Smooth muscle cell (in vitro differentiated cells): ENCODE data around the gene PCSK5. TPM values are rescaled to one million over a fixed set of nuclear protein-coding genes. Genes with fewer than 3 reads are reported as not detected.
A peak's percentile ranks its signal among the peaks of the same experiment; 100 is the strongest.

ENCODE experiments used
- DNase-seq: peaks from one replicate; lab custom pipeline; 2025; ENCODE audit not compliant: unreplicated experiment; lab: John Stamatoyannopoulos, UW
- H2AFZ ChIP-seq: fragments of 200-600 bp; sonication (generic); 2 replicates; pipeline ENCODE4 v1.6.0; 2016; ENCODE audit warnings: antibody characterized with exemption, low read depth, mild to moderate bottlenecking
- H3F3A ChIP-seq: fragments of 200-600 bp; sonication (generic); 2 replicates; pipeline ENCODE4 v1.6.0; 2017; ENCODE audit warnings: antibody characterized with exemption, low read depth
- H3K27ac ChIP-seq: fragments of 200-600 bp; sonication (generic); 2 replicates; pipeline ENCODE4 v1.5.1; 2016; ENCODE audit warnings: low read depth, mild to moderate bottlenecking
- H3K27me3 ChIP-seq: fragments of 200-600 bp; sonication (generic); 2 replicates; pipeline ENCODE4 v1.6.1; 2016; ENCODE audit warnings: low read depth, mild to moderate bottlenecking
- H3K36me3 ChIP-seq: fragments of 200-600 bp; sonication (generic); 2 replicates; pipeline ENCODE4 v1.5.1; 2016; ENCODE audit warnings: low read depth
- H3K4me1 ChIP-seq: fragments of 200-600 bp; sonication (generic); 2 replicates; pipeline ENCODE4 v1.5.1; 2016; ENCODE audit warnings: low read depth
- H3K4me2 ChIP-seq: fragments of 200-600 bp; sonication (generic); 2 replicates; pipeline ENCODE4 v1.6.0; 2016; ENCODE audit warnings: mild to moderate bottlenecking
- H3K4me3 ChIP-seq: fragments of 200-600 bp; sonication (generic); 2 replicates; pipeline ENCODE4 v1.5.1; 2016; ENCODE audit warnings: mild to moderate bottlenecking
- H3K79me2 ChIP-seq: fragments of 200-600 bp; sonication (generic); 2 replicates; pipeline ENCODE4 v1.6.0; 2016; ENCODE audit warnings: low read depth, mild to moderate bottlenecking
- H3K9ac ChIP-seq: fragments of 200-600 bp; sonication (generic); 2 replicates; pipeline ENCODE4 v1.6.0; 2016; ENCODE audit warnings: low read depth
- H3K9me3 ChIP-seq: fragments of 200-600 bp; sonication (generic); replicated peaks from 2 replicates; pipeline ENCODE4 v1.5.1; 2016; ENCODE audit warnings: low read depth
- H4K20me1 ChIP-seq: fragments of 200-600 bp; sonication (generic); 2 replicates; pipeline ENCODE4 v1.6.0; 2016; ENCODE audit warnings: low read depth
- WGBS: methylation state at CpG from one replicate; pipeline ENCODE4 v1.1.7; 2016; ENCODE audit warnings: low lambda C conversion rate; 5-methylcytosine and 5-hydroxymethylcytosine counted together
- polyA plus RNA-seq: library from polyadenylated mRNA; unstranded; fragments of >200 nt; fragmentation: Nextera tagmentation; extraction: Ambion mirVana; gene quantifications from 2 replicates; pipeline ENCODE4 v1.2.1, GENCODE V29; 2016
- total RNA-seq: library from RNA; depleted of rRNA; stranded (reverse); fragments of >200 nt; gene quantifications from 2 replicates; pipeline ENCODE4 v1.2.3, GENCODE V29; 2014
- TF ChIP-seq, protein P1 (sequence below): fragments of 200-600 bp; sonication (generic); IDR thresholded peaks from 2 replicates; pipeline ENCODE4 v1.5.1; 2017; ENCODE audit warnings: borderline replicate concordance, mild to moderate bottlenecking, antibody characterized with exemption; ENCODE audit not compliant: insufficient read depth, poor library complexity, severe bottlenecking

PCSK5 gene
- total and polyA plus RNA-seq, 2 experiments from 2014 or later = 2.3 to 2.8 TPM

DNA sequence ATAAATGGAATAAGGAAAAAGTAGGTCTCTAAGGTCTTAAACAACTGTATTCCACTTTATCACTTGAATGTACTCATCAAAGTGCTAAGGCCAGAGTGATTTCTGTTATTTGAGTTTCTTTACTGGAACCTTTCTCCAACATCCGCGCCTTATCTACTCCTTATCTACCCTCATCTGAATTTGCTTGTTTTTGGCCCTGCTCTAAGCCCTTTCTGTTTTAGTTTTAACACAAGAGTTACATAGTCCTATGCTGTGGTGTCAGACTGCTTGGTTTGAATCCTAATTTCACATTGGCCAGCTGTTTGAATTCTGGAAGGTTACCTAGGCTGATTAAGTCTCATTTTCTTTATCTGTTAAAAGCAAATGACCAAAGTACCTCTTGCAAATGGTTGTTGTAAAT lies 128.3 kb downstream of the PCSK5 start:
- TF ChIP-seq, protein P1, sequence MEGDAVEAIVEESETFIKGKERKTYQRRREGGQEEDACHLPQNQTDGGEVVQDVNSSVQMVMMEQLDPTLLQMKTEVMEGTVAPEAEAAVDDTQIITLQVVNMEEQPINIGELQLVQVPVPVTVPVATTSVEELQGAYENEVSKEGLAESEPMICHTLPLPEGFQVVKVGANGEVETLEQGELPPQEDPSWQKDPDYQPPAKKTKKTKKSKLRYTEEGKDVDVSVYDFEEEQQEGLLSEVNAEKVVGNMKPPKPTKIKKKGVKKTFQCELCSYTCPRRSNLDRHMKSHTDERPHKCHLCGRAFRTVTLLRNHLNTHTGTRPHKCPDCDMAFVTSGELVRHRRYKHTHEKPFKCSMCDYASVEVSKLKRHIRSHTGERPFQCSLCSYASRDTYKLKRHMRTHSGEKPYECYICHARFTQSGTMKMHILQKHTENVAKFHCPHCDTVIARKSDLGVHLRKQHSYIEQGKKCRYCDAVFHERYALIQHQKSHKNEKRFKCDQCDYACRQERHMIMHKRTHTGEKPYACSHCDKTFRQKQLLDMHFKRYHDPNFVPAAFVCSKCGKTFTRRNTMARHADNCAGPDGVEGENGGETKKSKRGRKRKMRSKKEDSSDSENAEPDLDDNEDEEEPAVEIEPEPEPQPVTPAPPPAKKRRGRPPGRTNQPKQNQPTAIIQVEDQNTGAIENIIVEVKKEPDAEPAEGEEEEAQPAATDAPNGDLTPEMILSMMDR = no peak
- Histone ChIP-seq H3K9me3 (no peaks in the 10 kb centered on the region), H3K27me3 (no peaks in the 10 kb centered on the region), H2AFZ (no peak overlapping the region), H3F3A (no peaks in the 10 kb centered on the region), H3K4me1 (no peaks in the 10 kb centered on the region), H3K9ac (no peak overlapping the region), H4K20me1 (no peaks in the 10 kb centered on the region), H3K4me2 (no peak overlapping the region), H3K27ac (no peak overlapping the region), H3K36me3 (no peaks in the 10 kb centered on the region), H3K79me2 (no peaks in the 10 kb centered on the region), H3K4me3 (no peak overlapping the region)
- no peak for DNase-seq
- 64% methylated on average over 2 of the region's 2 CpGs for WGBS

DNA sequence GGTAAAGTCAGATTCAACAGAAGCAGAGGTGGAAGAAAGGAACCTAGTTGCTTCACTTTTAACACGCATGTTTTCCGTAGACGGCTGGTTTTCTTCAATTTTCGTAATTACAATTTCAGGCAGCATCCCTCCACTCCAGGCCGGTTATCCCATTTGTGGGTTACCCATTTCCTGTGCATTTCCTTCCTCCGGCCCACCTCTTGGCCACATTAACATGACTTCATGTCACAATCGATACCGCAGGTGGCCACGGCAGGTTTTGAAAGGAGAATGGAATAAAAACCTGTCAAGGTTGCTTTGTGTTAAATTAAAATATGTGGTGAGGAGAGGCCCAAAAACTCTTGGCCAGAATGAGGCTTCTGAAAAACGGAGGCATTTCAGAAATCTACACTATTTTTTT lies 130.2 kb downstream of the PCSK5 start:
- TF ChIP-seq, protein P1 = no peak
- H3K4me1 ChIP-seq = no peaks in the 10 kb centered on the region

DNA sequence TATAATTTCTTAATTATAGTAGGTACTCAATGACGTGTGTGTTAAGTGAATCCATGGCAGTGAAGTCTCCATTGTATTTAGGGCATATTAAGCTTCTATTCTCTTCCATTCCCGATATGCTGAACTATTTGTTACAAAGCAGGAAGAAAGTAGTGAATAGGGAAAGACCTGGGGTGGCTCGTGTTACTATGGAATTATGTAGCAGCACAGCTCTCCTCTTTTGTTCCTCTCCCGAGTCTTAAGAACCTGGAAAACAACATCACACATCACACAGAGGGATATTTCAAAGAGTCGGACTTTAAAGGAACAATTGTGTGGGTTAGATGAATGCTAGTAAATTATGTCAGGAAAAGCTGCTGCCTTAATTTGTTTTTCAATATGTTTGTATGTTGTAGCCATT lies 131.8 kb downstream of the PCSK5 start:
- H3K27me3 ChIP-seq = no peaks in the 10 kb centered on the region
- no peak for DNase-seq
- no peak overlapping the region for H3K4me2 ChIP-seq
- TF ChIP-seq, protein P1 = no peak
- no peak overlapping the region for H3K9ac ChIP-seq
- H3F3A ChIP-seq = no peaks in the 10 kb centered on the region
- H2AFZ ChIP-seq = no peak overlapping the region
- H4K20me1 ChIP-seq = no peaks in the 10 kb centered on the region
- 82% methylated on average over 5 of the region's 5 CpGs for WGBS
- H3K4me3 ChIP-seq = no peak overlapping the region
- H3K27ac ChIP-seq = no peak overlapping the region
- H3K36me3 ChIP-seq = no peaks in the 10 kb centered on the region
- no peaks in the 10 kb centered on the region for H3K79me2 ChIP-seq
- no peaks in the 10 kb centered on the region for H3K4me1 ChIP-seq
- no peaks in the 10 kb centered on the region for H3K9me3 ChIP-seq

More for the DNA sequence above, 130.2 kb downstream of the PCSK5 start:
- Histone ChIP-seq H3K27me3 (no peaks in the 10 kb centered on the region), H3K9ac (no peak overlapping the region), H2AFZ (no peak overlapping the region), H3F3A (no peaks in the 10 kb centered on the region), H3K79me2 (no peaks in the 10 kb centered on the region), H3K36me3 (no peaks in the 10 kb centered on the region), H4K20me1 (no peaks in the 10 kb centered on the region), H3K9me3 (no peaks in the 10 kb centered on the region), H3K27ac (no peak overlapping the region), H3K4me2 (no peak overlapping the region), H3K4me3 (no peak overlapping the region)
- no peak for DNase-seq
- 86% methylated on average over 10 of the region's 10 CpGs for WGBS

- Histone ChIP-seq H3F3A (no peaks in the 10 kb centered on the region), H4K20me1 (no peaks in the 10 kb centered on the region), H3K27ac (peak overlapping the region; percentile 38), H3K9ac (no peak overlapping the region), H3K36me3 (no peaks in the 10 kb centered on the region), H3K27me3 (no peaks in the 10 kb centered on the region), H3K79me2 (no peaks in the 10 kb centered on the region), H3K4me2 (no peak overlapping the region), H2AFZ (no peak overlapping the region), H3K4me1 (no peaks in the 10 kb centered on the region), H3K4me3 (no peak overlapping the region), H3K9me3 (no peaks in the 10 kb centered on the region)
- TF ChIP-seq, protein P1 = no peak
- no peak for DNase-seq
- 56% methylated on average over 7 of the region's 7 CpGs for WGBS
Measured at GRCh38 chr9:76023715-76024195, 133.3 kb downstream of the PCSK5 start.
